Caco-2 (cell line): ENCODE data around the gene USH2A. TPM values are rescaled to one million over a fixed set of nuclear protein-coding genes. Genes with fewer than 3 reads are reported as not detected.

ENCODE experiments used
- BruUV-seq: library from RNA; stranded (reverse); fragments of 400-500 nt; replicated peaks from 2 replicates; lab custom pipeline; 2021; lab: Mats Ljungman, UMichigan
- CTCF ChIA-PET: fragments of 300-600 bp; sonication (Branson Sonifier 250); formaldehyde crosslinking; loops from one replicate; lab custom pipeline; 2022; ENCODE audit warnings: antibody characterized with exemption; lab: Charles Lee
- POLR2A ChIA-PET: fragments of 300-600 bp; sonication (Branson Sonifier 250); formaldehyde crosslinking; loops from one replicate; lab custom pipeline; 2022; ENCODE audit warnings: antibody characterized with exemption; lab: Charles Lee
- DNase-seq, 2 experiments: peaks; one replicate each; pipeline versions ENCODE4 v3.0.0 to v3.0.0-alpha.2; 2020 to 2022
- H3K27me3 ChIP-seq: replicated peaks from 2 replicates; pipeline ENCODE4 v1.6.0; 2011; ENCODE audit warnings: low read length; ENCODE audit not compliant: control insufficient read depth, insufficient read depth
- H3K36me3 ChIP-seq: 2 replicates; pipeline ENCODE4 v1.5.1; 2011; ENCODE audit warnings: low read length; ENCODE audit not compliant: control insufficient read depth, insufficient read depth
- H3K4me1 ChIP-seq: fragments of 250-450 bp; sonication (Bioruptor Pico); 2 replicates; pipeline ENCODE4 v1.5.1; 2020; ENCODE audit warnings: mild to moderate bottlenecking
- H3K4me3 ChIP-seq: 2 replicates; pipeline ENCODE4 v1.5.1; 2011; ENCODE audit warnings: low read depth, mild to moderate bottlenecking, control low read depth, low read length
- H3K9me3 ChIP-seq: fragments of 250-450 bp; sonication (Bioruptor Pico); 2 replicates; pipeline ENCODE4 v1.5.1; 2020; ENCODE audit warnings: mild to moderate bottlenecking, moderate library complexity
- H3K27ac Mint-ChIP-seq: one replicate; pipeline ENCODE4 v1.8.0; 2022; ENCODE audit warnings: mixed read lengths; ENCODE audit not compliant: unreplicated experiment
- H3K27me3 Mint-ChIP-seq: one replicate; pipeline ENCODE4 v1.8.0; 2022; ENCODE audit warnings: mixed read lengths; ENCODE audit not compliant: insufficient read depth, unreplicated experiment
- H3K36me3 Mint-ChIP-seq: one replicate; pipeline ENCODE4 v1.8.0; 2022; ENCODE audit warnings: mild to moderate bottlenecking, mixed read lengths; ENCODE audit not compliant: insufficient read depth, unreplicated experiment
- H3K4me1 Mint-ChIP-seq: one replicate; pipeline ENCODE4 v1.8.0; 2022; ENCODE audit warnings: low read depth, mixed read lengths; ENCODE audit not compliant: unreplicated experiment
- H3K4me3 Mint-ChIP-seq: one replicate; pipeline ENCODE4 v1.8.0; 2022; ENCODE audit warnings: mild to moderate bottlenecking, moderate library complexity, mixed read lengths; ENCODE audit not compliant: unreplicated experiment
- H3K9me3 Mint-ChIP-seq: one replicate; pipeline ENCODE4 v1.8.0; 2022; ENCODE audit warnings: mixed read lengths; ENCODE audit not compliant: unreplicated experiment
- intact Hi-C: fragments of 100-400 bp; cut with micrococcal nuclease; formaldehyde crosslinking; loops from one replicate; pipeline ENCODE4 v1.10.0; 2022; ENCODE audit not compliant: unreplicated experiment
- total RNA-seq: library from RNA; stranded (reverse); gene quantifications from 2 replicates; pipeline ENCODE4 v1.2.3, GENCODE V29; 2022
- TF ChIP-seq, protein P1 (sequence below), 2 experiments: fragments of 200-600 bp in 1 of 2; IDR thresholded peaks; 1 replicate in 1 of 2; 2 replicates in 1 of 2; pipeline versions ENCODE4 v1.5.1 to v1.8.0; 2011 to 2022; ENCODE audit warnings: antibody characterized with exemption in 1 of 2, control low read depth in 1 of 2, inconsistent platforms in 1 of 2, low read depth in 1 of 2, low read length in 1 of 2, mild to moderate bottlenecking in 1 of 2, moderate library complexity in 1 of 2; ENCODE audit not compliant: insufficient read depth in 1 of 2, severe bottlenecking in 1 of 2, unreplicated experiment in 1 of 2

USH2A gene
- total RNA-seq, 1 experiment from 2014 or later = 0.11 TPM

DNA sequence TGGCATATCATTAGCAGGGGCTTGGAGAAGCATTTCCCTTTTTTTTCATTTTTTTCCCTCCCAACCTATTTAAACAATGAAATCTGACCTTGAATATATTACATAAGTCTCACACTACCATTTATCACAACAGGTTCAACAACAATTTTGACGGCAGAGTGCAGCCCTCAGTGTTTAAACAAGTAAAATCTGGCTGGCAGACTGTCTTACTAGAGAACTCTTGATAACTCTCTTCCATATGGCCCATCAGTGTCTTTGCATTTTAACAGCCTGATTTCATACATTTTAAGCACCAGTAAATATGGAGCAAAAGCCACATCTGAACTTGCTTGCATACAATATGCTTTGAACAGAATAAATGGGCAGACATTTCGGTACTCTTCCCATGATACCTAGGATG lies 643.1 kb downstream of the USH2A start:
- H3K9me3 Mint-ChIP-seq = no peaks in the 10 kb centered on the region
- H3K27me3 Mint-ChIP-seq = no peaks in the 10 kb centered on the region
- no TSS peak for BruUV-seq
- H3K4me1 Mint-ChIP-seq = peaks cover 2% of the 10 kb centered on the region
- Histone ChIP-seq H3K4me3 (no peak overlapping the region), H3K36me3 (no peaks in the 10 kb centered on the region), H3K27me3 (no peaks in the 10 kb centered on the region), H3K9me3 (no peaks in the 10 kb centered on the region; the same call in 1 of the 2 replicates), H3K4me1 (peaks cover 3% of the 10 kb centered on the region)
- POLR2A ChIA-PET = no interaction called here
- no peak overlapping the region for H3K4me3 Mint-ChIP-seq
- TF ChIP-seq, protein P1, sequence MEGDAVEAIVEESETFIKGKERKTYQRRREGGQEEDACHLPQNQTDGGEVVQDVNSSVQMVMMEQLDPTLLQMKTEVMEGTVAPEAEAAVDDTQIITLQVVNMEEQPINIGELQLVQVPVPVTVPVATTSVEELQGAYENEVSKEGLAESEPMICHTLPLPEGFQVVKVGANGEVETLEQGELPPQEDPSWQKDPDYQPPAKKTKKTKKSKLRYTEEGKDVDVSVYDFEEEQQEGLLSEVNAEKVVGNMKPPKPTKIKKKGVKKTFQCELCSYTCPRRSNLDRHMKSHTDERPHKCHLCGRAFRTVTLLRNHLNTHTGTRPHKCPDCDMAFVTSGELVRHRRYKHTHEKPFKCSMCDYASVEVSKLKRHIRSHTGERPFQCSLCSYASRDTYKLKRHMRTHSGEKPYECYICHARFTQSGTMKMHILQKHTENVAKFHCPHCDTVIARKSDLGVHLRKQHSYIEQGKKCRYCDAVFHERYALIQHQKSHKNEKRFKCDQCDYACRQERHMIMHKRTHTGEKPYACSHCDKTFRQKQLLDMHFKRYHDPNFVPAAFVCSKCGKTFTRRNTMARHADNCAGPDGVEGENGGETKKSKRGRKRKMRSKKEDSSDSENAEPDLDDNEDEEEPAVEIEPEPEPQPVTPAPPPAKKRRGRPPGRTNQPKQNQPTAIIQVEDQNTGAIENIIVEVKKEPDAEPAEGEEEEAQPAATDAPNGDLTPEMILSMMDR (IDR thresholded peaks at IDR 0.05; ENCODE audit: insufficient read depth in 1 of 2, low read depth in 1 of 2, low read length in 1 of 2, severe bottlenecking in 1 of 2, unreplicated experiment in 1 of 2) = no peak
- no peak overlapping the region for H3K27ac Mint-ChIP-seq
- CTCF ChIA-PET = no interaction called here
- no peak for DNase-seq
- intact Hi-C loops = no loop called here
- H3K36me3 Mint-ChIP-seq = no peaks in the 10 kb centered on the region

DNA sequence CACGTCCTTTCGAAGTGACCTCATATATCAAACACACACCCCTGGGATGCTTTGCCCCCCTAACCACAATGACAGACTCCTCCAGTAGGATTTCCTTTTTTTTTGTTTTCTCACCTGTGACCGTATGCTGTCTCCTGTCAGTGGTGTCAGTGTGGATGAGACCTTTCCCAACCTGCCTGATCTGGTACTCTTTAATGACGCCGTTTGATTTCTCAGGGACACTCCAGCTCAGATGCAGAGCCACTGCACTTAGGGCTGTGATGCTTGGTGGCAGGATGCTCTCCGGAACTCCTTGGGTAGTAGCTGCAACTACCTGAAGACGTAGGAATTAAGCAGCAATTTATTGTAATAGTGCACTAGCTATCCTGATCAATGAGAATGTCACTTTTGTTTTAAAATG lies 643.5 kb downstream of the USH2A start:
- DNase-seq = no peak
- CTCF ChIA-PET = no interaction called here
- Histone ChIP-seq H3K9me3 (no peaks in the 10 kb centered on the region; the same call in 1 of the 2 replicates), H3K4me3 (no peak overlapping the region), H3K27me3 (no peaks in the 10 kb centered on the region), H3K4me1 (no peaks in the 10 kb centered on the region; the same call in 1 of the 2 replicates), H3K36me3 (no peaks in the 10 kb centered on the region)
- POLR2A ChIA-PET = no interaction called here
- Mint-ChIP-seq H3K9me3 (no peaks in the 10 kb centered on the region), H3K4me3 (no peak overlapping the region), H3K27ac (no peak overlapping the region), H3K4me1 (no peaks in the 10 kb centered on the region), H3K36me3 (no peaks in the 10 kb centered on the region), H3K27me3 (no peaks in the 10 kb centered on the region)
- TF ChIP-seq, protein P1 (IDR thresholded peaks at IDR 0.05; ENCODE audit: insufficient read depth in 1 of 2, low read depth in 1 of 2, low read length in 1 of 2, severe bottlenecking in 1 of 2, unreplicated experiment in 1 of 2) = no peak
- intact Hi-C loops = no loop called here
- no TSS peak for BruUV-seq

DNA sequence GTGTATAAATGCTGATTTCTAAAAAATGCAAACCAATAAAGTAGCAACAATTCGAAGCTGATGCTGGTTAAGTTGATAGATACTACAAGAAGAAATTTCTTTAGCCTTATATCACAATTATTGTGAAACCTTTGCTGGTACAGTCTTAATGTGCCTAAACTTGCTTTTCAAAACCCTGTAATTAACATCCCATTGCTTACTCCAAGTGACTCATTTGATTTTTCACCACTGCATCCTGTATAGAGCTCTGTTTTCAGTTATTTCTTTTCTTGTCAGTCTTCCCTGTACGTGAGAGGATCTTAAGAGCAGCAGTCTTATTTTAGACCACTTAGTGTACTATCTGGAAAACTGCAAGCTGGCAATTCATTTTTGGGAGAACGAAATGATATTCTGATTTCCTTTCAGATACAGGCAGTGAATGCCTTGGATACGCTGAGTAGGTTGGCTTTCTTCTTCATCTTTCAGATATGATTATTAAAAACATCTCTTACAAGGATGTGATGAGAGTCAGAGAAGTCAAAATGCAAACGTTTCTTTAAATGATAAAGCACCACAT lies 645.8 kb downstream of the USH2A start:
- TF ChIP-seq, protein P1 (IDR thresholded peaks at IDR 0.05; ENCODE audit: insufficient read depth in 1 of 2, low read depth in 1 of 2, low read length in 1 of 2, severe bottlenecking in 1 of 2, unreplicated experiment in 1 of 2) = no peak
- ChIA-PET POLR2A (no interaction called here), CTCF (no interaction called here)
- Histone ChIP-seq H3K36me3 (no peaks in the 10 kb centered on the region), H3K4me3 (no peak overlapping the region), H3K4me1 (no peaks in the 10 kb centered on the region), H3K27me3 (no peaks in the 10 kb centered on the region), H3K9me3 (no peaks in the 10 kb centered on the region)
- no peak overlapping the region for H3K27ac Mint-ChIP-seq
- H3K4me3 Mint-ChIP-seq = no peak overlapping the region
- H3K27me3 Mint-ChIP-seq = no peaks in the 10 kb centered on the region
- no TSS peak for BruUV-seq
- H3K9me3 Mint-ChIP-seq = no peaks in the 10 kb centered on the region
- no peaks in the 10 kb centered on the region for H3K4me1 Mint-ChIP-seq
- intact Hi-C loops = no loop called here
- DNase-seq = no peak
- no peaks in the 10 kb centered on the region for H3K36me3 Mint-ChIP-seq
